Thyroid gland (tissue), 4 donors: ENCODE measurements around the gene KIT. TPM values are rescaled to one million over a fixed set of nuclear protein-coding genes. Genes with fewer than 3 reads are reported as not detected.

Experiments used
- DNase-seq, 2 donors: peaks; one replicate each; pipeline ENCODE4 v3.0.0-alpha.2; 2019
- H3K27ac ChIP-seq, 3 donors: fragments of 200-600 bp; sonication (generic); 1 replicate in 2 of 3; 2 replicates in 1 of 3; pipeline ENCODE4 v1.5.1; 2016 to 2019; ENCODE audit warnings: mild to moderate bottlenecking in 1 of 3, moderate library complexity in 1 of 3
- H3K27me3 ChIP-seq: fragments of 200-600 bp; sonication (generic); one replicate; pipeline ENCODE4 v1.5.1; 2019
- H3K36me3 ChIP-seq, 2 donors: fragments of 200-600 bp; sonication (generic); one replicate each; pipeline ENCODE4 v1.5.1; 2016 to 2019
- H3K4me1 ChIP-seq, 2 donors: fragments of 200-600 bp; sonication (generic); one replicate each; pipeline ENCODE4 v1.5.1; 2017 to 2019
- H3K4me3 ChIP-seq, 3 donors: fragments of 200-600 bp; sonication (generic); replicated peaks in 1 of 3; 1 replicate in 2 of 3; 2 replicates in 1 of 3; pipeline ENCODE4 v1.5.1; 2016; ENCODE audit warnings: mild to moderate bottlenecking in 1 of 3
- H3K9me3 ChIP-seq: fragments of 200-600 bp; sonication (generic); one replicate; pipeline ENCODE4 v1.5.1; 2017
- POLR2A ChIP-seq, 2 donors: fragments of 450-650 bp; IDR thresholded peaks; one replicate each; pipeline ENCODE4 v1.6.1; 2017; ENCODE audit warnings: antibody characterized with exemption in 2 of 2, mild to moderate bottlenecking in 2 of 2, moderate library complexity in 1 of 2
- WGBS, 2 donors: methylation state at CpG; one replicate each; pipeline ENCODE4 v1.1.5; 2017; 5-methylcytosine and 5-hydroxymethylcytosine counted together
- intact Hi-C: fragments of 100-400 bp; cut with DNase I; formaldehyde crosslinking; loops from one replicate; pipeline ENCODE4 v1.15.1; 2023
- total RNA-seq, 4 donors: library from RNA; depleted of rRNA; stranded (reverse); fragments of >200 nt; gene quantifications; one replicate each; pipeline ENCODE4 v1.2.3, GENCODE V29; 2016
- TF ChIP-seq, protein P1 (sequence below), 6 experiments: fragments of 200-600 bp in 3 of 6; fragments of 450-650 bp in 3 of 6; sonication (generic) in 3 of 6; IDR thresholded peaks; one replicate each; pipeline ENCODE4 v1.5.1; 2016 to 2019; ENCODE audit warnings: antibody characterized with exemption in 6 of 6, mild to moderate bottlenecking in 2 of 6, inconsistent platforms in 1 of 6, moderate library complexity in 1 of 6

KIT gene
- total RNA-seq, 4 donors from 2014 or later, result 44.1 to 67.4 (median 60.9) TPM

DNA sequence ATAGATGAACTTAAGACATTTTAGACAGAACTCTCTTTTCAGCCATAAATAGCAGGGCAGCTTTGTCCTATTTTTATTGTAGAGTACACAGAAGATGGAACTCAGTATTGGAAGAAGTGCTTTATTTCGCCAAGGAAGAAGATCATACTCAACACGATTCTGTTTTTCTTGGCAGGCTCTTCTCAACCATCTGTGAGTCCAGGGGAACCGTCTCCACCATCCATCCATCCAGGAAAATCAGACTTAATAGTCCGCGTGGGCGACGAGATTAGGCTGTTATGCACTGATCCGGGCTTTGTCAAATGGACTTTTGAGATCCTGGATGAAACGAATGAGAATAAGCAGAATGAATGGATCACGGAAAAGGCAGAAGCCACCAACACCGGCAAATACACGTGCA lies 37.6 kb downstream of the KIT start:
- 73 to 84% methylated on average over 12 of the region's 12 CpGs for WGBS, 2 donors
- Histone ChIP-seq H3K27me3 (no peaks in the 10 kb centered on the region), H3K4me1 (no peaks in the 10 kb centered on the region), H3K36me3 (no peaks in the 10 kb centered on the region), H3K9me3 (no peaks in the 10 kb centered on the region), H3K4me3 (no peak overlapping the region), H3K27ac (no peak overlapping the region)
- intact Hi-C loops, result no loop called here
- DNase-seq, result no peak
- TF ChIP-seq, protein P1, sequence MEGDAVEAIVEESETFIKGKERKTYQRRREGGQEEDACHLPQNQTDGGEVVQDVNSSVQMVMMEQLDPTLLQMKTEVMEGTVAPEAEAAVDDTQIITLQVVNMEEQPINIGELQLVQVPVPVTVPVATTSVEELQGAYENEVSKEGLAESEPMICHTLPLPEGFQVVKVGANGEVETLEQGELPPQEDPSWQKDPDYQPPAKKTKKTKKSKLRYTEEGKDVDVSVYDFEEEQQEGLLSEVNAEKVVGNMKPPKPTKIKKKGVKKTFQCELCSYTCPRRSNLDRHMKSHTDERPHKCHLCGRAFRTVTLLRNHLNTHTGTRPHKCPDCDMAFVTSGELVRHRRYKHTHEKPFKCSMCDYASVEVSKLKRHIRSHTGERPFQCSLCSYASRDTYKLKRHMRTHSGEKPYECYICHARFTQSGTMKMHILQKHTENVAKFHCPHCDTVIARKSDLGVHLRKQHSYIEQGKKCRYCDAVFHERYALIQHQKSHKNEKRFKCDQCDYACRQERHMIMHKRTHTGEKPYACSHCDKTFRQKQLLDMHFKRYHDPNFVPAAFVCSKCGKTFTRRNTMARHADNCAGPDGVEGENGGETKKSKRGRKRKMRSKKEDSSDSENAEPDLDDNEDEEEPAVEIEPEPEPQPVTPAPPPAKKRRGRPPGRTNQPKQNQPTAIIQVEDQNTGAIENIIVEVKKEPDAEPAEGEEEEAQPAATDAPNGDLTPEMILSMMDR (IDR thresholded peaks at IDR 0.05), result no peak
- no peak for TF ChIP-seq POLR2A (IDR thresholded peaks at IDR 0.05)

DNA sequence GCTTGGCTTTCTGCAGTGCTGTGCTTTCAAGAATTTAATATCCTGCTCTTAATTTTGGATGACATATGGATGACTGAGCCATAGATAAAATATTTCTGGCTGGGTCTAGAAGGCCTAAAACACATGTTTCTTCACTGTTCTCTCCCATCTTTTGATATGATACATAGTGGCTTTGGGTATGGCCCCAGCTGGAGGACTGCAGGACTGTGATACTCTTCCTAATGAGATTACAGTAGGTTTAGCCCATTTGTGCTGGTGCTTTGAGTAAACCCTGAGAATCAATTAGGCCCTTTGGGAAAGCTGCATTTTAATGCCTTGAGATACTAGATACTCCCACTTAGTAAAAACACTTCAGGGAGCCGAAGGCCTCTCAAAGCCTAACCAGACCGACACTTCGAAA lies 38.0 kb downstream of the KIT start:
- no peaks in the 10 kb centered on the region for H3K4me1 ChIP-seq
- H3K4me3 ChIP-seq, result no peak overlapping the region
- TF ChIP-seq POLR2A (IDR thresholded peaks at IDR 0.05), result no peak
- TF ChIP-seq, protein P1 (IDR thresholded peaks at IDR 0.05), result no peak
- no peaks in the 10 kb centered on the region for H3K36me3 ChIP-seq
- no peak overlapping the region for H3K27ac ChIP-seq
- 64 to 75% methylated on average over 3 of the region's 3 CpGs for WGBS, 2 donors
- intact Hi-C loops, result no loop called here
- DNase-seq, result no peak
- H3K9me3 ChIP-seq, result no peaks in the 10 kb centered on the region
- no peaks in the 10 kb centered on the region for H3K27me3 ChIP-seq

DNA sequence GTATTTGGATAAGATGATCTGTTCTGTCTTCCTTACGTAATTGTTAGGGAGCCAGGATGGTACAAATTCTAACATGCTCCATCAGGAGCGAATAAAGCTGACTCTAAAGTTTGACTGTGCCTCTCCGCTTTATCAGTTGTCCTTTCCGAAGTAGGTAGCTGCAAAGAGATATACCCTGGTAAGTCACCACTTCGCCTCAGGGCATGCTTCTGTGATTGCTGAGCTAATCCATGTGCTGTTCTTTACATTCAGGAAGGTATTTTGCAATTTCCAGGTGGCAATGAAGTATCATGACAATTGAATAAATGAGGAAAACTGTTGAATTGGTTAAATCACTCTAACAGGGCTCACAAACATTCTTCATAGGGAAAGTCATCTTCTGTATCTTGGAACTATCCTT lies 38.9 kb downstream of the KIT start:
- TF ChIP-seq POLR2A (IDR thresholded peaks at IDR 0.05), result no peak
- TF ChIP-seq, protein P1 (IDR thresholded peaks at IDR 0.05), result no peak
- 99 to 100% methylated on average over 5 of the region's 5 CpGs for WGBS, 2 donors
- Histone ChIP-seq H3K27me3 (no peaks in the 10 kb centered on the region), H3K9me3 (no peaks in the 10 kb centered on the region), H3K4me1 (no peaks in the 10 kb centered on the region), H3K36me3 (no peaks in the 10 kb centered on the region), H3K27ac (no peak overlapping the region), H3K4me3 (no peak overlapping the region)
- no peak for DNase-seq
- intact Hi-C loops, result no loop called here

DNA sequence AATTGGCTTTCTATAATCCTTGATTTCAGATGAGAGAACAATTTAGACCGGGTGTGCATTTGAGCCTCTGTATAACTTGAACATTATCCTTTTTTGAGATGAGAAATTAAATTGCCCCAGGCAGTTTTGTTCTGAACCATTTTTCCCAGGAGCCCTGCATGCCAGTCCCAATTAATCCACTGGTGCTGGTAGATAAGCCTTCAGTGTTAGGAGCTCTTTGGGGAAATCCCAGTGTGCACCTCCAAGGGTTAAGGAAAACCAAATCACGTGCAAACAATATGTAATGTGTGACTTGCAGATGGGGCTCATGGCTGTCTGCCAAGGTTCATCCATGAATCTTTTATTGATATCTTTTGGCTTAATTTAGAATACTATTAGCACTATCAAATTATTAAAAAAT lies 43.2 kb downstream of the KIT start:
- no peaks in the 10 kb centered on the region for H3K27me3 ChIP-seq
- H3K4me3 ChIP-seq, result no peak overlapping the region
- intact Hi-C loops, result no loop called here
- no peak for DNase-seq
- H3K27ac ChIP-seq, result no peak overlapping the region
- no peaks in the 10 kb centered on the region for H3K36me3 ChIP-seq
- TF ChIP-seq POLR2A (IDR thresholded peaks at IDR 0.05), result no peak
- TF ChIP-seq, protein P1 (IDR thresholded peaks at IDR 0.05), result no peak
- 30 to 34% methylated on average over 2 of the region's 2 CpGs for WGBS, 2 donors
- no peaks in the 10 kb centered on the region for H3K4me1 ChIP-seq
- no peaks in the 10 kb centered on the region for H3K9me3 ChIP-seq

DNA sequence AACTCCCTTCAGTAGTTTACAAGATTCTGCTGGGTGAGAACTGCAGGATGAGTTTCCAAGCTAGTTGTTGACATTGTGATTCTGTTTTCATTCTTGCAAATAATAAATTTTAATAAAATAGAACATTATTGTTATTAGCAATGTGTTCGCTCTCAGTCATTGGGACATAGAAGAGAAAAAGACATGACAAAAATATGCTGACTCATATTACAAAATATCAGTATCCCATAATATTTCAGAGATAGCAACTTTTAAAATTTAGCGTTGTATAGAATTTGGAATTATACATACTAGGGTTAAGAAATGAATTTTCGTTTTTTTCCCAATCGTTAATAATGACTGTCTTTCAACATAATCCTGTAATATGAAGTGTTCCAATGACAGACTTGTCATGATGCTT lies 45.4 kb downstream of the KIT start:
- WGBS, 2 donors, result 93 to 96% methylated on average over 4 of the region's 4 CpGs

More for the DNA sequence above, 45.4 kb downstream of the KIT start:
- Histone ChIP-seq H3K27ac (no peak overlapping the region), H3K9me3 (no peaks in the 10 kb centered on the region), H3K36me3 (no peaks in the 10 kb centered on the region), H3K4me3 (no peak overlapping the region), H3K4me1 (no peaks in the 10 kb centered on the region), H3K27me3 (no peaks in the 10 kb centered on the region)
- no peak for TF ChIP-seq POLR2A (IDR thresholded peaks at IDR 0.05)
- TF ChIP-seq, protein P1 (IDR thresholded peaks at IDR 0.05), result no peak
- DNase-seq, result no peak
- intact Hi-C loops, result no loop called here
